ENCODE measurements around the gene DCDC1.

GRCh38 chr11:31109446-31109845 is 260.1 kb downstream of the DCDC1 start:
- no peak for TF ChIP-seq FOXM1 (IDR thresholded peaks at IDR 0.05; ENCODE audit: borderline replicate concordance, low read depth)
- no peak for TF ChIP-seq NFIC (IDR thresholded peaks at IDR 0.05)
- TF ChIP-seq, protein P1, sequence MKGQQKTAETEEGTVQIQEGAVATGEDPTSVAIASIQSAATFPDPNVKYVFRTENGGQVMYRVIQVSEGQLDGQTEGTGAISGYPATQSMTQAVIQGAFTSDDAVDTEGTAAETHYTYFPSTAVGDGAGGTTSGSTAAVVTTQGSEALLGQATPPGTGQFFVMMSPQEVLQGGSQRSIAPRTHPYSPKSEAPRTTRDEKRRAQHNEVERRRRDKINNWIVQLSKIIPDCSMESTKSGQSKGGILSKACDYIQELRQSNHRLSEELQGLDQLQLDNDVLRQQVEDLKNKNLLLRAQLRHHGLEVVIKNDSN (IDR thresholded peaks at IDR 0.05) = no peak
- no peak for TF ChIP-seq YY1 (IDR thresholded peaks at IDR 0.05; ENCODE audit: low read depth)
- TF ChIP-seq EGR1 (IDR thresholded peaks at IDR 0.05) = no peak
- TF ChIP-seq CEBPB (IDR thresholded peaks at IDR 0.05) = no peak
- TF ChIP-seq RAD21 (IDR thresholded peaks at IDR 0.05; ENCODE audit: low read depth) = no peak
- no peak for TF ChIP-seq ZBTB7A (IDR thresholded peaks at IDR 0.05; ENCODE audit: low read depth)
- no peak for TF ChIP-seq TAF1 (IDR thresholded peaks at IDR 0.05; ENCODE audit: low read depth)

Data from Ishikawa (cell line).